AG08395 (cell line): ENCODE measurements around the gene HSFY2.
"Not testable (repeated sequence)": the region's sequence is repeated elsewhere in the genome, so short reads cannot be mapped to it uniquely, and the experiment has no call there.

ENCODE experiments used
- DNase-seq: peaks from one replicate; pipeline ENCODE4 v3.0.0; 2012; ENCODE audit warnings: mixed read lengths, low spot score

HSFY2 gene

GRCh38 chrY:18773635-18774034, at the start of gene HSFY2:
TSS of gene HSFY2 (minus strand) at chrY:18773735. CDS start at chrY:18773618, 117 bp downstream.
- not testable (repeated sequence) for DNase-seq

DNA sequence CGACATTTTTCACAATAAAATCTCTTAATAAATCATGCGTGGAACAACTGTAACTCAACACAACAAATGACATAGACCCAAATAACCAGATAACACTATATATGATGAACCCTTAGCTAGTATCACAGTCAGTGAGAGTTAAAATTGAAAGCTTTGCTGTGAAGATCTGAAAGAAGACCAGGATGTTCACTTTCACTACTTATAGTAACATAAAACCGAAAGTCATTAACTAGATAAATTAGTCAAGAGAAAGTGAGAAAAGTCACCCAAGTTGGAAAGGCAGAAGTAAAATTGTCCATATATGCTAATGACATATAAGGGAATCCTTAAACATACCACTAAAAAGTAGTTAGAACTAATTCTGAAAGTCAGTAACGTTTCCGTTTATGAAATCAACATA, 42.2 kb upstream of the HSFY2 start:
- DNase-seq: not testable (repeated sequence)

- not testable (repeated sequence) for DNase-seq
Observed at GRCh38 chrY:18788757-18789406, 15.3 kb upstream of the HSFY2 start.

- not testable (repeated sequence) for DNase-seq
Observed at GRCh38 chrY:18754077-18754476, 19.5 kb downstream of the HSFY2 start.

DNA sequence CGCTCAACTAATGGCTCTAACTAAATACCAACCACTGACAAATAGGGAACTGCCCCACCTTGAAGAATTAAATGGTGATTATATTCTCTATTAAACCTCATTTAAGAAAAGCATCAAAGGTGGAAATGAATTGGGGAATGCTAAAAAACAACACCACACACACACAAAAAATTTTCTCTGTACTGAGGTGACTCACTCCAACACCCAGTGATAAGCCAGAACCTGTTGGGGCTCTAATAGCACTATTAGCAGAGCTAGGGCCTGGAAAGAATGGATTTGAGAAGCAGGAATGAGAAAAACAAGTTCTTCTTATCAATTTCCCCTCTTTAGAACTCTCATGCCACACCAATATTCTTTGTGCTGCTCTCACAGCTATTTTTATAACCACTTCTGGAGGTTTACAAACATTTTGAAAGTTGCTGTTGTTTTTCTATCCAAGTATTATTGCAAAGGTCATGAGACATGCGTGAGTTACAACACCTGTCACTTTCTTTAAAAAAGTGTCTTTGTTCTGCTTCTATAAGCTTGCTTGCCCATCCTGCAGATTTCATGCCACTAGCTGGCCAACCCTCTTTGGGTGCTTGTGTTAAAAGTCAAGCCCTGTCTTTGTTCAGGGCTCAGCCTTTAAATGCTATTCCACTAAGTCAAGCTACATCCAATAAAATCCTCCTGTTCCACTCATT, 20.3 kb downstream of the HSFY2 start:
- not testable (repeated sequence) for DNase-seq

GRCh38 chrY:18723714-18724113, 49.8 kb downstream of the HSFY2 start:
- not testable (repeated sequence) for DNase-seq
